Panc1 (cell line): Measurements from ENCODE around the gene LRR1.

Experiments
- CTCF ChIP-seq: fragments of 450-650 bp; IDR thresholded peaks from 2 replicates; pipeline ENCODE4 v1.5.1; 2017; ENCODE audit warnings: mild to moderate bottlenecking
- REST ChIP-seq, 2 experiments: IDR thresholded peaks; 2 replicates each; pipeline ENCODE4 v1.6.1; 2011 to 2012; ENCODE audit warnings: low read depth in 2 of 2, control low read depth in 1 of 2, low read length in 1 of 2, mild to moderate bottlenecking in 1 of 2, moderate library complexity in 1 of 2; ENCODE audit not compliant: insufficient read depth in 1 of 2

- TF ChIP-seq CTCF = no peak
- TF ChIP-seq REST (IDR thresholded peaks at IDR 0.05; ENCODE audit: insufficient read depth in 1 of 2, low read depth in 2 of 2, low read length in 1 of 2) = no peak
These were observed 17.0 kb downstream of the LRR1 start for GRCh38 chr14:49615776-49616175.
